ENCODE results near the gene CLNS1A.
"Not testable (repeated sequence)": the region's sequence is repeated elsewhere in the genome, so short reads cannot be mapped to it uniquely, and the experiment has no call there.

The CLNS1A gene

GRCh38 chr11:77637345-77638165 is at the start of gene CLNS1A:
CLNS1A (minus strand) TSS chr11:77637794; CDS start chr11:77637714, 80 bp downstream.
- DNase-seq, result peak; percentile 93

GRCh38 chr11:77687088-77687487 is 49.5 kb upstream of the CLNS1A start:
- DNase-seq, result no peak

- DNase-seq, result no peak
Observed at GRCh38 chr11:77677138-77677537, 39.5 kb upstream of the CLNS1A start.

- no peak for DNase-seq
Observed at GRCh38 chr11:77672264-77672663, 34.7 kb upstream of the CLNS1A start.

- no peak for DNase-seq
Observed at GRCh38 chr11:77669848-77670511, 32.4 kb upstream of the CLNS1A start.

- DNase-seq, result no peak
Observed at GRCh38 chr11:77668760-77669159, 31.2 kb upstream of the CLNS1A start.

- no peak for DNase-seq
Observed at GRCh38 chr11:77665240-77665965, 27.8 kb upstream of the CLNS1A start.

- no peak for DNase-seq
Observed at GRCh38 chr11:77661670-77662069, 24.1 kb upstream of the CLNS1A start.

GRCh38 chr11:77660947-77661346 is 23.4 kb upstream of the CLNS1A start:
- DNase-seq, result no peak

- DNase-seq, result no peak
Observed at GRCh38 chr11:77658213-77659013, 20.8 kb upstream of the CLNS1A start.

- no peak for DNase-seq
Observed at GRCh38 chr11:77656362-77656761, 18.8 kb upstream of the CLNS1A start.

- DNase-seq, result no peak
Observed at GRCh38 chr11:77654770-77655434, 17.3 kb upstream of the CLNS1A start.

GRCh38 chr11:77650123-77650522 is 12.5 kb upstream of the CLNS1A start:
- no peak for DNase-seq

- DNase-seq, result no peak
Observed at GRCh38 chr11:77647654-77648305, 10.2 kb upstream of the CLNS1A start.

- DNase-seq, result no peak
Observed at GRCh38 chr11:77644887-77645286, 7.3 kb upstream of the CLNS1A start.

- no peak for DNase-seq
Observed at GRCh38 chr11:77642228-77642627, 4.6 kb upstream of the CLNS1A start.

GRCh38 chr11:77636731-77637344 is 756 bp downstream of the CLNS1A start:
- no peak for DNase-seq

GRCh38 chr11:77633926-77634325 is 3.7 kb downstream of the CLNS1A start:
- DNase-seq, result not testable (repeated sequence)

GRCh38 chr11:77630157-77630710 is 7.4 kb downstream of the CLNS1A start:
- DNase-seq, result no peak

GRCh38 chr11:77619576-77620198 is 17.9 kb downstream of the CLNS1A start:
- peak; percentile 18 for DNase-seq
